Activated T-cell treated with anti-CD3 and anti-CD28 coated beads for 48 hours (primary cell): Measurements from ENCODE around the gene TMEM176B.

ENCODE experiments used
- DNase-seq: peaks from one replicate; pipeline ENCODE4 v3.0.0-alpha.2; 2020; ENCODE audit warnings: low read depth

The TMEM176B gene

DNA sequence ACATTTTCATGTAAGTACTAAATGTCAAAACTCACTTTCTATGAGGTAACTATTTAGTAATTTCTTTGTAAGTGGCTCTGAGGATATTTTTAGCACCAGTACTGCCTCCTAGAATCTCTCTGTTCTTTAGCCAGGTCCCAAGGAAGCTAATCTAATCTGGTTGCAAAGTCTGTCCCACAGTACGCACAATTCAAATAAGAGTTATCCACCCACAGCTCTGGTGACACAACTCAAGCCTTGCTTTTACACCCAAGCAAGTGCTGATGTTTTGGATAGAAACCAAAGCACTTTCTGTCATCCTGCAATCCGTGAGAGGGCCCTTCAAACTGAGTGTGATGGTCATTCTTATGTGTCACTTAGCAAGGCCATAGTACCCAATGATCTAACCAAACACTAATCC lies 48.5 kb downstream of the TMEM176B start:
- no peak for DNase-seq

DNA sequence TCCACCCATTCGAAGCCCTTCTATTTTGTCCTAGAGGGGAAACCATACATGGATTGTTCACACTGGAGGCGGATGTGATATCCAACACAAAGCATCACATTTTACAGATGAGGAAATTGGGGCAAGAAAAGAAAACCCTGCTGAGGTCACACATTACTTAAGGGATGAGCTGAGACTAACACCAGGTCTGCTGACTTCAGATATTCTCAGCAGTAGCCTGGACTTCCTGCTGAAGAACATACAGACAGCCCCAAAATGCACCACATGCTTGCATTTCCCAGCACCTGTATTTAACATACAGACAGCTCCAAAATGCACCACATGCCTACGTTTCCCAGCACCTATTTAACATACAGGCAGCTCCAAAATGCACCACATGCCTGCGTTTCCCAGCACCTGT lies 51.8 kb downstream of the TMEM176B start:
- DNase-seq = no peak

DNA sequence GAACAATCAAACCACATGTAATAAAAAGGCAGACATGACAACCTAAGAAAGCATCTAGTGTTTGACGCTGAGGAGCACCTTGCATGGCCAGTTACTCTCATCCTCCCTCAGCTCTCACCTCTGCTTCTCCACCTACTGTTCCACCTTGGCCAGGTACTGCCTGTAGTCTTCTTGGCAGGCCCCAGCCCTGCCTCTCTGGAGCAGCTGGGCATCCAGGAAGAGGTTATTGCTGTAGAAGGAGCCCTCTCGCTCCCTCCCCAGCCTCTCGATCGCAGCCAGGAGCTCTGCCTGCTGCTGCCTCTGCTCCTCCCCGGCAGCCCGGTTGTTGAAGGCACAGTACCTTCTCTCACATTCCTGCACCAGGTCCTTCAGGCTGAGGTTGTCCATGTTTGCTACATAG lies 53.2 kb downstream of the TMEM176B start:
- DNase-seq = no peak

DNA sequence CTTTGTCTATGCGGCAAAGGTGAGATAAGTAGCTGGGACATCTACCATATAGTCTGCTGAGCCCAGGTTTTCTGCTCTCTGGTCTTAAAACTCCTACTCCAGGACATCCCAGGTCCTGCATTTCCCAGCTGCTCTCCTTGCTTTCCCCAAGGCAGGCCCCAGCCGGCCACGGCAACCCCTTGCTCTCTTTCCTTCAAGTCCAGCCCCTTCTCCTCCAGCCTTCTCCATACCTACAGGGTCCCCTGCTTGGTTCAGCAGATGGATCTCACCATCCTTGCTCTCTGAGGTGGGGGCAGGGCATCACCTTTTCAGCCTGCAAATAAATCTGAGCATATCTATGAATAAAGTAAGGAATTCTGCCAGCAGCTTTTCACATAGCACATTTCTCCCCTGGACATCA lies 54.3 kb downstream of the TMEM176B start:
- no peak for DNase-seq

DNA sequence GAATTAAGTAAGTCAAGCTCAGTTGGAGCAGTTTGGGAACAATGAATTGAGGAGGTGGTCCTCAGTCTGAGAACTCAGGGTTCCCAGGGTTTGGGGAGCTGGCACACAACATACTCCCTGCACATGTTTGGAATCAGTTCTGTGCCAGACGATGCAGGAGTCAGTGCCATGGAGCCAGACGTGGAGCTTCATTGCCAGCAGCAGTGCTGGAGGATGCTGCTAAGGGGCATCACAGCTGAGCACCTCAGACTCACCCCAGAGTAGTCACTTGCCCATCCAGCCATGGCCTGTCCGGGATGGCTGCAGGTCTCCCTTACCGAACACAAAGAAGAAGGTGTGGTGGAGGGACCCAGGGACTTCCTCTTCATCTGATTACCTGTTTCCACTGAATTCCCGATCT lies 55.1 kb downstream of the TMEM176B start:
- no peak for DNase-seq

DNA sequence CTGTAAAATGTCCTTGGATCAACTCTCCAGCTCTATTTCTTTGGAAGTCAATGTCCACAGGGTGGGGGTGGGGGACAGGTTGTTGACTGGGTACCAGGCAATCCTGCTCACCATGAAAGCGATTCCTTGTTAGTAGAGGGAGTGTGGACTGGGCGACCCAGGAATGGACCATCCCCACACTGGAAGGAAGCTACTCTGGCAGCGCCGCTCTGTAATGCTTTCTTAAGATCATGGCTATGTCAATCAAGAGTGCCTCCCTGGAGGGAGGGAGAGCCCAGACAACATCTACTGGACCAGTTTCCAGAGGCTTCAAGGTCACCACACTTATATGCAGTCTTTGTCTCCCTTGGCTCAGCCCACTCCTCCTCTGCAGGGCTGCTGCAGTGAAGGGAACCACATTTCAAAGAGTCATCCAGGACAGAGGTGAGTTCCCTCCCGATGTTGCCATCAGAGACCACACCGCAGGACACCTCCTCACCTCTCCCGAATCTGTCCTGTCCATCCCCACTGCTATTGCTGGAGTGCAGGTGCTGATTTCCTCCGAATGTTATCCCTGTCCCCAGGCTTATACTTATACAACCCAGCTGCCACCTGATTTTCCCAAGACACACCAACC lies 56.0 kb downstream of the TMEM176B start:
- DNase-seq = no peak

DNA sequence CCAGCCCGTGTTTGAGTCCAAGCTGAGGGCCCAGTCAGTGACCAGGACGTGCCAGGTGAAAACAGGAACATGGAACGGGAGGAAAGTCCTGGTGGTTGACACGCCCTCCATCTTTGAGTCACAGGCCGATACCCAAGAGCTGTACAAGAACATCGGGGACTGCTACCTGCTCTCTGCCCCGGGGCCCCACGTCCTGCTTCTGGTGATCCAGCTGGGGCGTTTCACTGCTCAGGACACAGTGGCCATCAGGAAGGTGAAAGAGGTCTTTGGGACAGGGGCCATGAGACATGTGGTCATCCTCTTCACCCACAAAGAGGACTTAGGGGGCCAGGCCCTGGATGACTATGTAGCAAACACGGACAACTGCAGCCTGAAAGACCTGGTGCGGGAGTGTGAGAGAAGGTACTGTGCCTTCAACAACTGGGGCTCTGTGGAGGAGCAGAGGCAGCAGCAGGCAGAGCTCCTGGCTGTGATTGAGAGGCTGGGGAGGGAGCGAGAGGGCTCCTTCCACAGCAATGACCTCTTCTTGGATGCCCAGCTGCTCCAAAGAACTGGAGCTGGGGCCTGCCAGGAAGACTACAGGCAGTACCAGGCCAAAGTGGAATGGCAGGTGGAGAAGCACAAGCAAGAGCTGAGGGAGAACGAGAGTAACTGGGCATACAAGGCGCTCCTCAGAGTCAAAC lies 57.7 kb downstream of the TMEM176B start:
- DNase-seq = no peak
